ENCODE results near the gene ST8SIA1.
"Not testable (repeated sequence)": the region's sequence is repeated elsewhere in the genome, so short reads cannot be mapped to it uniquely, and the experiment has no call there.

The ST8SIA1 gene

GRCh38 chr12:22163594-22163993 lies 170.9 kb downstream of the ST8SIA1 start:
- CTCF ChIA-PET = no interaction called here
- no peak overlapping the region for H3K27ac ChIP-seq (ENCODE audit: extremely low read depth, low read depth, low read length)
- H3K4me1 ChIP-seq (ENCODE audit: control insufficient read depth, insufficient read depth, low read length) = no peaks in the 10 kb centered on the region
- no peak for TF ChIP-seq OSR2 (tag by site-specific recombination; IDR thresholded peaks at IDR 0.05)
- no peak for TF ChIP-seq ZNF548 (tag by site-specific recombination; IDR thresholded peaks at IDR 0.05)
- TF ChIP-seq ZNF677 (tag by site-specific recombination; IDR thresholded peaks at IDR 0.05) = no peak
- TF ChIP-seq ZNF768 (tag by site-specific recombination; IDR thresholded peaks at IDR 0.05) = no peak
- no peak for TF ChIP-seq SP7 (tag by site-specific recombination; IDR thresholded peaks at IDR 0.05)
- no peak for TF ChIP-seq ZNF169 (tag by site-specific recombination; IDR thresholded peaks at IDR 0.05)
- no peak for TF ChIP-seq ZSCAN30 (tag by site-specific recombination; IDR thresholded peaks at IDR 0.05)
- H3K36me3 ChIP-seq (ENCODE audit: control insufficient read depth in 2 of 2, insufficient read depth in 1 of 2, low read length in 2 of 2) = no peaks in the 10 kb centered on the region
- H3K9me3 ChIP-seq (ENCODE audit: control insufficient read depth, insufficient read depth, low read depth, low read length) = no peaks in the 10 kb centered on the region
- H3K4me3 ChIP-seq (ENCODE audit: low read depth, low read length) = no peak overlapping the region
- POLR2A ChIA-PET = no interaction called here

- CTCF ChIA-PET = interaction anchor here (0.6 kb wide), 1 partner anchor 298 kb away, joined by 5 read pairs; no protein-coding TSS in a partner anchor
- Histone ChIP-seq H3K9me3 (ENCODE audit: control insufficient read depth, insufficient read depth, low read depth, low read length) (no peaks in the 10 kb centered on the region), H3K4me3 (ENCODE audit: low read depth, low read length) (no peak overlapping the region), H3K27ac (ENCODE audit: extremely low read depth, low read depth, low read length) (no peak overlapping the region), H3K4me1 (ENCODE audit: control insufficient read depth, insufficient read depth, low read length) (no peaks in the 10 kb centered on the region), H3K36me3 (ENCODE audit: control insufficient read depth in 2 of 2, insufficient read depth in 1 of 2, low read length in 2 of 2) (no peaks in the 10 kb centered on the region)
- POLR2A ChIA-PET = no interaction called here
- TF ChIP-seq ZNF521 (tag by site-specific recombination; IDR thresholded peaks at IDR 0.05) (no peak), GLI4 (tag by site-specific recombination; IDR thresholded peaks at IDR 0.05) (no peak), RBAK (tag by site-specific recombination; IDR thresholded peaks at IDR 0.05) (no peak), ZBTB48 (tag by site-specific recombination; IDR thresholded peaks at IDR 0.05) (no peak)
Observed at GRCh38 chr12:22160396-22161003, 174.0 kb downstream of the ST8SIA1 start.

- H3K4me1 ChIP-seq (ENCODE audit: control insufficient read depth, insufficient read depth, low read length); H3K4me3 ChIP-seq (ENCODE audit: low read depth, low read length); H3K9me3 ChIP-seq (ENCODE audit: control insufficient read depth, insufficient read depth, low read depth, low read length); CTCF ChIA-PET; H3K27ac ChIP-seq (ENCODE audit: extremely low read depth, low read depth, low read length); POLR2A ChIA-PET; H3K36me3 ChIP-seq (ENCODE audit: control insufficient read depth in 2 of 2, insufficient read depth in 1 of 2, low read length in 2 of 2): not testable (repeated sequence)
Observed at GRCh38 chr12:22149286-22149685, 185.2 kb downstream of the ST8SIA1 start.

GRCh38 chr12:22146686-22147085 lies 187.8 kb downstream of the ST8SIA1 start:
- CTCF ChIA-PET = interaction anchor here (0.7 kb wide), 1 partner anchor 378 kb away, joined by 3 read pairs; no protein-coding TSS in a partner anchor
- H3K4me3 ChIP-seq (ENCODE audit: low read depth, low read length); H3K9me3 ChIP-seq (ENCODE audit: control insufficient read depth, insufficient read depth, low read depth, low read length); H3K27ac ChIP-seq (ENCODE audit: extremely low read depth, low read depth, low read length); H3K36me3 ChIP-seq (ENCODE audit: control insufficient read depth in 2 of 2, insufficient read depth in 1 of 2, low read length in 2 of 2); H3K4me1 ChIP-seq (ENCODE audit: control insufficient read depth, insufficient read depth, low read length); POLR2A ChIA-PET: not testable (repeated sequence)
